Measurements from ENCODE around the gene PNPO. TPM values are rescaled to one million over a fixed set of nuclear protein-coding genes. Genes with fewer than 3 reads are reported as not detected.
A peak's percentile ranks its signal among the peaks of the same experiment; 100 is the strongest.
"Not testable (repeated sequence)": the region's sequence is repeated elsewhere in the genome, so short reads cannot be mapped to it uniquely, and the experiment has no call there.

Gene PNPO
- total RNA-seq, 1 donor from 2014 or later, result 20.4 TPM

DNA sequence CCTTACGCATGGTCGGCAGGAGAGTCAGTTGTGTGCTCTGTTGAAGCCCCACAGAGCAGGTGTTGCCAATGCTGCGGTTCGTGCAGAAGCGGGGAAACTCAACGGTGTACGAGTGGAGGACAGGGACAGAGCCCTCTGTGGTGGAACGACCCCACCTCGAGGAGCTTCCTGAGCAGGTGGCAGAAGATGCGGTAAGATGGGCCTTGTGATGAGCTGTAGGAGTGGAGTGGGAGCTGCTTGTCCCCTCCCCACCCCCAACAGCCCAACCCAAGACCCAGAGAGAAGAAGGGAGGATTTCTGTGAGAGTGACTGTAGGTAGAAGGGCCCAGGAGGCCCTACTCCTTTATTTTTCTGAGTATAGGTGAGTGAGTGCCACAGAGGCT lies 34.4 kb downstream of the PNPO start:
- no peak for DNase-seq

DNA sequence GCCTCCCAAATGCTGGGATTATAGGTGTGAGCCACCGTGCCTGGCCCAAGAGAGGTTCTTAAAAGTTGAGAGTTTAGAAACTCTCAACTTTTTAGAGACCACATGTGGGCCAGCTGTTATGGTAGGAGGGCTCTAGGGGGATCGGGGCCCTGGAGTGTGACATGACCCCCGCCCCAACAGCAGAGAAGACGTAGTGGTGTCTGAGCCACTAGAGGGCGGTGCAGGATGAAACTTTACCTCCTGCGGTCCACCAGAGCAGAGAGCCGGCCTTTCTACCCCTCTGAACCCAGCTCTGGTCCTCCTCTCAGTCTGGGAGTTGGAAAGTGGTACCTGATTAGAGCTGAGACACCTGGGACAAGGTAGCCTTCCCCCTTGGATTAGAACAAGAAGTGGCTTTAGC lies 37.0 kb downstream of the PNPO start:
- peak; percentile 81 for DNase-seq

DNA sequence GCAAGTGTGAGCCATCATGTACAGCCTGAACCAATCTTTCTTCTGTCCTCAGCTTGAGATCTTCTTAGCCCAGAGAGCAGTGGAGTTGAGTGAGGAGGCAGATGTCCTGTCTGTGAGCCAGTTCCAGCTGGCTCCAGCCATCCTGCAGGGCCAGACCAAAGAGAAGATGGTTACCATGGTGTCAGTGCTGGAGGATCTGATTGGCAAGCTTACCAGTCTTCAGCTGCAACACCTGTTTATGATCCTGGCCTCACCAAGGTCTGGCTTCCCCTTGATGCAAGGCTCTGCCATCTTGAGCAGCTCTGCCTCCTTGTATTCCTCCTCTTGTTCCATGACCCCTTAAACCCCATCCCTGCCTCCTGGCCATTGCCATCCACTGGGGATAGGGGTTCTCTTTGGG lies 39.2 kb downstream of the PNPO start:
- no peak for DNase-seq

DNA sequence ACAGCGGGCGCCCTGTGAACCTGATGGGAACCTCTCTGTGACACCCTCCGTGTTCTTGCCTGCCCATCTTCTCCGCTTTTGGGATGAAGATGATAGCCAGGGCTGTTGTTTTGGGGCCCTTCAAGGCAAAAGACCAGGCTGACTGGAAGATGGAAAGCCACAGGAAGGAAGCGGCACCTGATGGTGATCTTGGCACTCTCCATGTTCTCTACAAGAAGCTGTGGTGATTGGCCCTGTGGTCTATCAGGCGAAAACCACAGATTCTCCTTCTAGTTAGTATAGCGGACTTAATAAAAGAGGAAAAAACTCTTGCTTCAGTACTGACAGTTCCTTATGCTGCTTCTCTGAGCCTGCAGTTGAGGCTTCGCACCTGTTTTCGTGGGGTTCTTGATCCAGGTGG lies 40.1 kb downstream of the PNPO start:
- no peak for DNase-seq

DNA sequence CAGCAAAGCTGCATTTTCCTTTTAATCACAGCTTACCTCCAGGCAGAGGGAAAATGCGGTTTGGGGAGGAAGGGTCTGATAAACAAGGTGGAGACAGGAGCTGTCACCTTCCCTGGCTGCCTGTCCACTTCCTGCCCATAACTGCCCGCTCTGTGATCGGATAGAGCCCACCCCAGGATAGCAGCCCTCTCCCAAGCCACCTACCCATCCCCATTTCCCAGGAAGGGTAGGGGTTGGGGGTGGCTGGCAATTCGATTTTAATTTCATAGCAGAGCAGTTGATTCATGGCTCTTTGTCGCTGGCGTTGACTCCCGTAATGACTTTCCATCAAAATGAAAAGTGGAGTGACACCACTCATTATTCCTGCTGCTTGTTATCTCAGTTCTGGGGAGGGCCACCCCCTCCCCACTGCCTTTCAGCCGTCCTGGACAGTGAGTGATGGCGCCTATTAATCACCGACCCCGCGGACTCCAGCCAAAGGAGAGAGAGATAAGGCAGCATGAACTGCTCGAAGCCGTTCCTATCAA lies 40.8 kb downstream of the PNPO start:
- DNase-seq, result no peak

DNA sequence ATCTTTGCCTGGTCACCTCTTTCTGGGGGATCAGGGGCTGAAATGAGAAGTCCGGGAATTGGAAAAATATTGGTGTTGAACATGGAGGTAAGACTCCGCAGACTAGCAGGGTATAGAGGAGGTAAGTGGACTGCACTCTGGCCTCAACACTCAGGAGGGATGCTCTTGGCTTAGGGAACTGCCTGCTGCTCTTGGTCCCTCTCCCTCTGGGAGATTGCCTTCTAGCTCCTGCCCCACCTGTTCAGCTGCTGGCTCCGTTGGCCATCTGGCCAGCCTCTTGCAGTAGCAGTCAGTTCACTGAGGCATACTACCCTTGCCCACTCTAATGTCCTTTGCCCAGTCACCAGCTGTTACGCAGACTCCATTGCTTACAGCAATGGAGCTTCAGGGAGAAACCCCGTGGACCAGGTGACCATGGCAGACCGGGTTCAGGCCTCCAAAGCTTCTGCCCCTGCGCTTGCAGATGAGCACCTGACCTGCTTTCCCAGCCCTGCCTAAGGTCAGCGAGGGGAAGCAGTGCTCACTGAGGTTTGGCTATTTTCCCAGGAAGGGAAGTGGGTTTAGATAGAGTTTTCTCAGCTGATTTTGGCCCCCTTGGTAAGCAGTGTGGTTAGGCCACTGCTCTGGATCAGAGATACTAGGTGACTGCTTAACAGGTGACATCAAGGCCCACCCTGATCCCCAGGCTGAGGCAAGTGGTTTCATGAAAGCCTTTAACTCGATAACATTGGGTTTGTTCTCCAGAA lies 41.4 kb downstream of the PNPO start:
- no peak for DNase-seq

DNA sequence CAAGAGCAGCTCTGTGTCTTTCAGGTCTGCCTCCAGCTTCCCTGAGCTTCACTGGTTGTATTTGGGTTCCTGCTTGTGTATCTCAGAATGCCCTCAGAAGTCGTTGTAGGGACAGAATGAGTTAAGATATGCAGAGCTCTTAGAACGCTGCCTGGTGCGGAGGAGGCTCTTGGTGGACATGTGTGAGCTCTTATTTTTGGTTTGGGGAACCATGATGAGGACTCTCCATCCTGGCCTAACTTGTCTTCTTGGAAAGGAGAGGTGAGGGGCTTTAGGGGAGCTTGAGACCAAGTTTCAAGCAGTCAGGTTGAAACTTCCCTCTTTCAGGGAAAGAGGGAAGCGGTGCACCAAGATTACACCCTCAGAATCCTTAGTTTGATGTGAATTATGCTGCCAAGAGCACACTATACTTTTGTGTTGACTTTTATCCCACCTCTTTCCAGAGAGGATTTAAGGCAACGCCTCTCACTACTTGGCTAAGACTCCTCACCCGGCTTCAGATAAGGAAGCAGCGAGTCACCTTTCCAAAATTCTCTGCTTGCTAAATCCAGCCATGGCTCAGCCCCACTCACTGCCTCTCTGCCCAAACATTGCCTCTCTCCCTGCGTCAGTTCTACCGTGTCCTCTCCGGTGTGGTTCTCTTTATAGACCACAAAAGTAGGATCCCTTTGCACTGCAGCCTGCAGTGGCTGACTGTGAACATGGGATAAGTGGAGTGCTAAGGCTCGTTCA lies 42.3 kb downstream of the PNPO start:
- DNase-seq, result no peak

DNA sequence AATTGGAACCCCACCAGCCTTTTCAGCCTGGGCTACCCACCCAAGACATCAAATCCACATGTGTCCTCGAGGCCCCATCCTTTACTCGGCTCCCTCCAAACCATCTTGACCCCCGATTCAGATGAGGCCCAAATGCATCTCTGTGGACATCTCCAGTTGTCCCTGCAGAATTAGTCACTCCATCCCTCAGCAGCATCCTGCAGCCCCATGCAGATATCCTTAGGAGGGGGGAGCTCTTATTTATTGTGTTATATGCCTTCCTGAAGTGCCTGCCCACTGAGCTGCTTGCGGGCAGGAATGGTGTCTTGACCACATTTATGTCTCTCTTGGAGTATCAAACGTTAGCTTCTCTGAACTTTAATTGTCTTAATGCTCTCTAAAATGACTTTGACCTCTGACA lies 45.1 kb downstream of the PNPO start:
- DNase-seq, result no peak

DNA sequence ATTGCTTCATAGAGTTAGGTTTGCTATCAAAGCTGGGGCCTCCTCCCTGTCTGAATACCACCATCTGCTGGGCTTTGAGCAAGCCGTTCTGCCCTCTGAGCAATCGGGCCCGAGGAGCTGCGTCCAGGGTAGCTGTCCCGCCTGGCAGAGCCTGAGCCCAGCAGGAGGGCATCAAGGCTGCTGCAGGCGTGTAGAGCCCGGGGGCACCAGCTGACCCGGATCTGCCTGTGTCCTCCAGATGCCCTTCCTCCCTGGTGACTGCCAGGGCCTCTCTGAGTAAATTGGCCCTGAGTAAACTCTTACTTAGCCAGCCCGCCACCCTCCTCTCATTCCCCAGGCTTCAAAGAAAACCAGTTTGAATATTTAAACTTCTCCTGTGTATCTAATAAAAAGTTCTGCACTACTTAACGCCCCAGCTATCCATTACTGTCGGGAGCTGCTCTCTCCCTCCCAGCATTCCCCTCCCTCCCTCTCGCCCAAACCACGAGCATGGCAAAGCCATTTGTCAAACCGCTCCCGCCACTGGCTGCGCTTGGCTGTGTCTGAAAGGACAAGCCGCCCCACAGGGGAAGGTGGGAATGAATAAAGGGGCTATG lies 46.0 kb downstream of the PNPO start:
- peak; percentile 55 for DNase-seq

DNA sequence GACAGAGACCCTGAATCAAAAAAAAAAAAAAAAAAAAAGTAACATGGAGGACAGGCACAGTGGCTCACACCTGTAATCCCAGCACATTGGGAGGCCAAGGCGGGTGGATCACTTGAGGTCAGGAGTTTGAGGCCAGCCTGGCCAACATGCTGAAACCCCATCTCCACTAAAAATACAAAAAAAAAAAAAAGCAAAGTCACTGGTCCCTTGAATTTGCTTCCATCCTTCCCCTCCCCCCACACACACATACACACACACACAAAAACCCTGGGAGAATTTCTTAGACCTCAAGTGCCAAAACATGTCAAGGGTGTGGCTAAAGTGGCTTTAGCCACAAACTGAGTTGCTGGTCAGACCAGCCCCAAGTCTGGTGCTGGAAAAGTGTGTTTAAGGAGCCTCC lies 47.1 kb downstream of the PNPO start:
- not testable (repeated sequence) for DNase-seq

DNA sequence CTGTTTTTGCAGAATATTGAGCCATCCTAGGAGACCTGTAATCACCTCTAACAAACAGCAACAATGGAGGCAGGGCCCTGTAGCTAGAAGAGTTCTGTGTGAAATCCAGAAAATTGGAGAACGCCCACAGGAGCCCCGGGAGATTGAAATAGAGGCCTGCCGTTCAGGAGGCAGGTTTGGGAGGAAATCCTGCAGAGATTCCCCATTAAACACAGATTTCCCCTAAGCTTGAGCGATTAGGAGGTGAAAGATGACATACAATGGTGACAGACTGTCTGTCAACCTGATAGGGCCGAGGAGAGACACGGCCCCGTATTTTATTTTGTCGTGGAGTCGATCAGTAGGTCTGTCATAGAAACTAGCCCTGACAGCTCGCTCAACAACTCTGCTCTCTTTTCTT lies 47.8 kb downstream of the PNPO start:
- no peak for DNase-seq

DNA sequence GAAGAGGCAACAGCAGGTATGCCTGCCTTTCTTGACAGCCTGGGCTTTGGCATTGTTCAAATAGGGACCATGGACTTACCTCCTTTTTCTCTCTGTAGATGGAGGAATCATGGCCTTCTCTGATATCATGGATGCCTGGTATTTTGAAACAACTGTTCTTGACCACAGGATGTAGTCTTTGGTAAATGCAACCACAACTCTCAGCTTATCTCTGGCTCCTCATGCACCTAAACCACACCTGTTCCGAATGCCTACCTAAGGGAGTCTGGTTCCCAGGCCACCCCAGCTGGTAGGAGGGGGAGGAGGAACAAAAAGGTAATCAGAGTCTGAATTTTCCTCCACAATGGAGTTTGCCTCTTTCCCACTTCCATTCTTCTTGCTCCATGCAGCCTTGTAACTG lies 48.3 kb downstream of the PNPO start:
- DNase-seq, result no peak

DNA sequence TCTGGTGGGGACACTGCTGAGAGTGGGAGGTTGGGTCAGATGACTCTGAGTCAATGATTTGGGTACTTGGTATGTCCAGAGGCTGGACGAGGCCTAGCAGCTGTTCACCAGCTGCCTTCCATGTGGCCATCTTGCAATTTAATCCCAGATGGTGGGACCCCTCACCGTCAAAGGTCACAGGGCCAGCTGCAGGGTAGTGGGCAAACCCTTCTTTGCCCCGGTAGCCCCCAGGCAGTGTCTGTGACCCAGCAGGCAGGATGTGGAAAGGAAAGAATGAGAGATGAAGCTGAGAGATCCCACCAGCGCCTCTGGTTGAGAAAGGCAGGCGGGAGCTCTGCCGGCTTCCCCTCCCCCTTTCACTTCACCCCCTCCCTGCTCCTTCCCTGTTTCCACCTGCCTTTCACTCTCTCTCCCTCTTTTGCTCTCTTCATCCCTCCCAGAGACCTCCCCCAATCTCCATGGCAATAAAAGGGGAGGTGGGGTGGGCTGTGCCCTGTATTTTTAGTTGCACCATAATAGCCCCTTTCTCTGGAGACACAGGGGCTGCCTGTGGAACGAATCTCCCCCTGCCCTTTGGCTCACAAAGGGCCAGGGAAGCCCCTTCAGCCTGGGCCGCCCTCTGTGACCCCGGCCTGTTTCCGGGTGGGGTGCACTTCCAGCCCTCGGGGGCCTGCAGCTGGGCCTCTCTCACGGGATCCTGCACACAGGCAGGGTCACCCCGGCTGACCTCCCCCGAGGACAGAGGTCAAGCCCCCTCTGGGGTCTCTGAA lies 49.8 kb downstream of the PNPO start:
- DNase-seq, result peak; percentile 38

DNA sequence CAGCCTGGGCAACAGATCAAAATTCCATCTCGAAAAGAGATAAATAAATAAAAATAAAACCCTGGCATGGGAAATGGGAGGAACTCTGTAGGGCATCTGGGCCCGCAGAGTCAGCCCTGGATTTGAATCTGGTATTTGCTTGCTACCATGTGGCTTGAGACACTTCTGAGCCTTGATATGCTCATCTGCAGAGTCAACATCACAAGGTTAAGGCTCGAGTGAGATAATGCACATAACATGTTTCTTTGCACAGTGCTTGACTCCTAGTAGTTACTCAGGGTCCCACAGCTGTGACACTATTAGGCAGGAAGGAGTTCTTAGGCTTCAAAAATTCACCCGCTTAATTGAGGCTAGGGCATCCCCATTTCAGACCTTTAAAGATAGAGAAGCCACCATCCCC lies 50.8 kb downstream of the PNPO start:
- no peak for DNase-seq

DNA sequence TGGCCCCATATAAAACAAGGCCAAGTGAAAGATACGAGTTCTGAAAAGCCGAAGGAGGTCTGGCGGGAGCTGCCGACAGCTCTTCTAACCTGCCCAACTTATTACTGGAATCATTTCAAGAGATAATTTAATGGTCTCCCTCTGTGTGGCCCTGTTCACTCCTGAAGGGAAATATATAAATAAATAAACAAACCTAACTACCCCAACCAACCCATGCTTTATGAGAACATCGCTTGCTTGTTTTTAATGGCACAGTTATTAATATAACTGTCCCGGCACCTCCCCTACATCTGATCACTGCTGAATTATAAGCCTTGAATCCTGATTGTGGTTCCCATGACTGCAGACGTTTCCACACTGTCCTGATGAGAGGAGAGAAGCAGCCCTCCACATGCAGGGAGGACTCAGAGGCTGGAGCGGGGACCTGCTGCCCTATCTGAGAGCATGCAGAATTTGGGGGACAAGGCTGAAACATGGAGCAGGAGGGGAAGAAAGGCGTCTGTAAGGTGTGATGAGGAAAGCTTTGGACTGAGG lies 51.7 kb downstream of the PNPO start:
- DNase-seq, result no peak

DNA sequence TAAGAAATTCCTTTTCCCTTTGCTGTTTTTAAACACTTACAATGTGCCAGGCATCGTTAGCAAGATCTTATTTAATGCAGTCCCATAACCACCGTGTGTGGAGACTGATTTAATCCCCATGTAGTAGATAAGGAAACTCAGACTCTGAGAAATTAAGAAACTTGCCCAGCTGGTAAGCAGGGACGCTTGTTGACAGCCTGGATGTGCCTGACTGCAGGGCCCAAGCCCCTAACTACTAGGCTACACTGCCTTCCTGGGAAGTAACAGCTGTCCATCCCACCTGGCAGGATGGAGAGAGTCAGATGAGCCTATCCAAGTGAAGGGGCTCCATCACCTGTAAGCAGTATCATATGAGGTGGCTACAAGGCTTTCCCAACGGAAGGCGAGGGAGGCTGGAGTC lies 52.6 kb downstream of the PNPO start:
- DNase-seq, result no peak

DNA sequence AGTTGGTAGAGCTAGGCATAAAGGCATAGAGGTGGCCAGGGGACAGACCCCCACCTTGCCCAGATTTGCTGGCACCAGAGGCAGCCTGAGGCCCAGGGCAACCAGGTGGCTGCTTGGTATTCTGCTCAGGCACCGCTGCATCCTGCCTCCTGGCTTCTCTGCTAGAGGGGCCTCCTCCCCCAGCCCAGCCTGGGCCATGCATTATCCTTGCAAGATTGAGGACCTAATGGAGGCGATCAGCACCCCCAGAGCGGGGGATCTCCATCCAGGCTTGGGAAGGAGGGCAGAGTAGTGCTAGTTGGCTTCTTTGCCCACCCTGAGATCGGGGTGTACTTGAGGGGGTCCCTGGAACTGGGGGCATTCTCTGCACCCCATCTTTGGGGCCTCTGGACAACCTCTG lies 53.4 kb downstream of the PNPO start:
- DNase-seq, result no peak

DNA sequence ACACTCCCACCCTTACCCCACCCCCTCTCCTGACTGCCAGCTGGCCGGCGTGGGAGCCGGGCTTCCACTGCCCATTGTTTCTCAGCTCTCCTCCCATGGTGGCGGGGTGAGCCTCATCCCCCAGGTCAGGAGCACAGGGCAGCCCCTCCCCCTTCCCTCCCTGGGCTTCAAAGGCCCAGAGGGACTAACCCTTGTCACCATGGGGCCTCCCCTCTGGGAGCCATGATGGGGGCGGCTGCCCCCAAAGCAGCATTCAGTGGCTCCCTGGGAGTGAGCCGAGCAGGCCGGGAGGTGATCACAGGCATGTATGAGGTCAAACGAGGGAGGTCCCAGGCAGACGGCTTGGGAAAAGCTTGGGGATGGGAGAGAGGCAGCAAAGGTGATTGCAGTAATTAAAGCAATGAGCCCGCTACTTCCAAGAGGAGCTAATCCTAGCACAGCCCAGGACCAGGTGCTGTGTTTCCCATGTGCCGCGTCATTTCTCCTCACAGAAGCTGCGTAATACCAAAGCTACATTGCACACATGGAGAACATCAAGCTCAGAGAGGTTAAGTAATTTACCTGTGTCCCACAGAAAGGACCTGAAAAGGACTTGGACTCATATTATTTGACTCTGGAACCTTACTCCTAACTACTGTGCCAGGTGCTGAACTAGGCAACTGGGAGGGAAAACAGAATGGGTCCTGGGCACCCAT lies 54.0 kb downstream of the PNPO start:
- no peak for DNase-seq

DNA sequence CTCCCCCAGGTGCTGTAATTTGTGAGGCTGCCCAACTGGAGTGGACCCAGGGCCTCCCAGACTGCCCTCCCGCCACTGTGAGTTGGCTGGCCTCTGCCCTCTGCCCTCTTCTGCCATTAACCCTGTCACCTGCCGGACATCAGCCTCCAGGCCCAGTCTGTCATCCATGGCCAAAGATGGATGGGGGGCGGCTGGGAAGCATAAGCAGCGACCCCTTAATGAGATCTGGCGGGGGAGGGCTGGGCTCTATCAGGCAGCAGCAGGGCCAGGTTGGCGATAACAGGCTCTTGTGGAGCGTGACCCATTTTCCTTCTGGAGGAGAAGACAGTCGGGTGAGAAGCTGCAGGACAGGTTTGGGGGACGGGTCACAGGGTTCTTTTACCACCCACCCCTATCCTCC lies 54.8 kb downstream of the PNPO start:
- DNase-seq, result no peak

DNA sequence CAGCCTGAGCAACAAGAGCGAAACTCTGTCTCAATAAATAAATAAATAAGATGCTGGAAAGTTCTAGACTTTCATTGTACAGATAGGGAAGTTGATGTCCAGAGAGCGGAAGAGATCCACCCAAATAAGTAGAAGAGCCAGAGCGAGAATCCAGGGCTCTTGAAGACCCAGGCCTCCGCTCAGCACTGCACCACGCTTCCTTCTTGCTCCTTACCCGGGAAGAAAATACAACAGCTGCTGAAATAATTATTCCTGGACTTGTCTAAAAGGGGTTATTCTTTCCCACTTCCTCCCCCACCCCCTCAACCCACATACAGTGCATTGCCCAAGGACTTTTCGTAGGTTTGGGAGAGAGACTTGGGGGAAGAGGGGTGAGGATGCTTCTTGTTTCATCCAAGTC lies 56.2 kb downstream of the PNPO start:
- no peak for DNase-seq

DNA sequence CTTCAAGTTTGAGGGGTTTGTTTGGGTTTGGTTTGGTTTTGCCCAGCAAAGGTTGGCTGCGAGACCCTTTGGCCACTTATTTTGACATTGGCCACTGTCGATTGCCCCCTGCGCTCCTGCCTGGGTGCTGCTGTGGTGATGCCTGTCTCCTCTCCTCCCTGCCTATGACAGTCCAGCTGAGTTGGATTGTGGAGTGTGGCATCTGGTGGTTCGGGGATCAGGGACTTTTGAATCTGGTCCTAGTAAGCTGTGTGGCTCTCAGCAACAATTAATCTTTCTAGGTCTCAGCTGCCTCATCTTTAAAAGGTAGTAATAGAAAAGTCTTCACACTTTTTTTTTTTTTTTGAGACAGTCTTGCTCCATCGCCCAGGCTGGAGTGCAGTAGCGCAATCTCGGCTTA lies 56.7 kb downstream of the PNPO start:
- no peak for DNase-seq

Measured in tongue (tissue), 2 donors.